ENCODE results near the gene STX11.

The STX11 gene

GRCh38 chr6:144149894-144150709 lies at the start of gene STX11:
STX11 (plus strand) TSS chr6:144150517; CDS start chr6:144186628, 36,111 bp downstream.
- H3K9me3 Mint-ChIP-seq: no peaks in the 10 kb centered on the region

DNA sequence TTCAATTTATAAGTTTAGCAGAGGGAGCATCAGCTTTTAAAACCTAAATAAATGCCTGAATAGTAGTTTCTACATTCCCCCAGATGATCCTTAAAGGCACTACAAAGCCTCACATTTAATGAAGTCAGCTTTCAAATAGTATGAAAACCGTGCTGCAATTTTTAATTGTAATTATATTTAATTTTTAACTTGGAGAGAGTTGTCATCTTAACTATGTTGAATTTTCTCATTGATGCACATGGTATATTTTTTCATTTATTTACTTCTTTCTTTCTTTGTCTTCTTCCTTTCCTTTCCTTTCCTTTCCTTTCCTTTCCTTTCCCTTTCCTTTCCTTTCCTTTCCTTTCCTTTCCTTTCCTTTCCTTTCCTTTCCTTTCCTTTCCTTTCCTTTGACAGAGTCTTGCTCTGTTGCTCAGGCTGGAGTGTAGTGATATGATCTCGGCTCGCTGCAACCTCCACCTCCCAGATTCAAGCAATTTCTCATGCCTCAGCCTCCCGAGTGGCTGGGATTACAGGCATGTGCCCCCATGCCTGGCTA lies 47.2 kb upstream of the STX11 start:
- H3K9me3 Mint-ChIP-seq: no peaks in the 10 kb centered on the region
- H3K4me1 Mint-ChIP-seq (ENCODE audit: low read depth): peaks cover 8% of the 10 kb centered on the region
- no peaks in the 10 kb centered on the region for H3K36me3 Mint-ChIP-seq (ENCODE audit: low read depth)
- no peak overlapping the region for H3K4me3 Mint-ChIP-seq
- H3K27me3 Mint-ChIP-seq (ENCODE audit: low read depth): peaks cover 5% of the 10 kb centered on the region
- H3K27ac Mint-ChIP-seq: no peak overlapping the region

More at GRCh38 chr6:144149894-144150709, at the start of gene STX11:
- Mint-ChIP-seq H3K4me1 (ENCODE audit: low read depth) (peaks cover 49% of the 10 kb centered on the region), H3K27me3 (ENCODE audit: low read depth) (no peaks in the 10 kb centered on the region), H3K27ac (peak within 1 kb of the TSS; percentile 97), H3K36me3 (ENCODE audit: low read depth) (peaks cover 20% of the 10 kb centered on the region), H3K4me3 (peak within 1 kb of the TSS; percentile 88)

- no peak overlapping the region for H3K27ac Mint-ChIP-seq
- H3K4me1 Mint-ChIP-seq (ENCODE audit: low read depth): peaks cover 11% of the 10 kb centered on the region
- peaks cover 10% of the 10 kb centered on the region for H3K27me3 Mint-ChIP-seq (ENCODE audit: low read depth)
- H3K9me3 Mint-ChIP-seq: no peaks in the 10 kb centered on the region
- no peak overlapping the region for H3K4me3 Mint-ChIP-seq
- H3K36me3 Mint-ChIP-seq (ENCODE audit: low read depth): no peaks in the 10 kb centered on the region
Observed at GRCh38 chr6:144104488-144104887, 45.8 kb upstream of the STX11 start.

DNA sequence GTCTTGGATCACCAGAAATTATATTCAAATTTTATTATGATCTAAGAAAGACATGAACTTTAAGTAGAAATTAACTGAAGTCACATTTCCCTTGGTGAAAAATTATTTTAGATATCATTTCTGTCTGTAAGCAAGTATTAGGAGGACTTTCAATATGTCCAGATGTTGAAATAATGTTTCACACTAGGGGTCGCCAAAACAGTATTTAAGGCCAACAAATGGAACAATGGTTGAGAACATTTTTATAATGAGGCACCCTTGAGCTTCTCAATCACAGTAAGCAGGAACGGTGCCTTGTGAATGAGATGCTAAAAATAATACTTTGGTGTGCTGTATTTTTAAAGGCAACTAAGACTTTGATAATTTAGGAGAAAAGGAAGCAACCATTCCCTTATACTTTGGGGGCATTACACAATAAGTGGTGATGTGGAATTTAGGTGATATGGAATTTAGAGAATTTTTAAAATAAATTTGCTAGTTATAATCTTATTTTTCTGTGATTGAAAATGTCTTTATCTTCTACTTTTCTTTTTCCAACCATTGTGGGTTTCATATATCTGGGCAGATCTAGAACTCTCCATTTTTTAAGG lies 45.3 kb upstream of the STX11 start:
- no peaks in the 10 kb centered on the region for H3K36me3 Mint-ChIP-seq (ENCODE audit: low read depth)
- H3K27ac Mint-ChIP-seq: no peak overlapping the region
- H3K27me3 Mint-ChIP-seq (ENCODE audit: low read depth): peaks cover 9% of the 10 kb centered on the region
- H3K4me3 Mint-ChIP-seq: no peak overlapping the region
- H3K4me1 Mint-ChIP-seq (ENCODE audit: low read depth): peaks cover 9% of the 10 kb centered on the region
- no peaks in the 10 kb centered on the region for H3K9me3 Mint-ChIP-seq

GRCh38 chr6:144106206-144106605 lies 44.1 kb upstream of the STX11 start:
- H3K4me3 Mint-ChIP-seq: no peak overlapping the region
- peaks cover 9% of the 10 kb centered on the region for H3K4me1 Mint-ChIP-seq (ENCODE audit: low read depth)
- no peaks in the 10 kb centered on the region for H3K9me3 Mint-ChIP-seq
- no peak overlapping the region for H3K27ac Mint-ChIP-seq
- no peaks in the 10 kb centered on the region for H3K36me3 Mint-ChIP-seq (ENCODE audit: low read depth)
- H3K27me3 Mint-ChIP-seq (ENCODE audit: low read depth): peaks cover 5% of the 10 kb centered on the region

GRCh38 chr6:144110210-144110609 lies 40.1 kb upstream of the STX11 start:
- Mint-ChIP-seq H3K4me3 (no peak overlapping the region), H3K9me3 (no peaks in the 10 kb centered on the region)

DNA sequence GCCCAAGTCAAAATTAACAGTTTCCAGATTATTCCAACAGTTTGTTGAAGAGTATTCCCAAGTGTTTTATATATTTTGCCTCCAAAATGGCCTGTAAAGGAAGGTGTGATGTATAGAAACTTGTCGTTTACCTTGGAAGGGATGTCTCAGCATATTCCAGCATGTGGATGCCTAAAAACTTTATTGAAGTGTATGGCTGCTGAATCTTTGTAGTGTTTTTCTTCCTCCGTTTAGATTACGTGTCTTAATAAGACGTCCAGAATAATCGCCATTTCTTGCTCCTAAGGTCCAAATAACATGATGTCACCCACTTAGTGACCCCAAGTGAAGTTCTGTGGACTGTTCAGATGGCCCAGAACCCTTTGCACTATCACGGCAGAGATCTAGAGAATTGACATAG lies 37.0 kb upstream of the STX11 start:
- no peak overlapping the region for H3K27ac Mint-ChIP-seq
- peaks cover 3% of the 10 kb centered on the region for H3K4me1 Mint-ChIP-seq (ENCODE audit: low read depth)
- H3K4me3 Mint-ChIP-seq: no peak overlapping the region
- H3K9me3 Mint-ChIP-seq: no peaks in the 10 kb centered on the region
- H3K27me3 Mint-ChIP-seq (ENCODE audit: low read depth): peaks cover 14% of the 10 kb centered on the region
- no peaks in the 10 kb centered on the region for H3K36me3 Mint-ChIP-seq (ENCODE audit: low read depth)

More at GRCh38 chr6:144110210-144110609, 40.1 kb upstream of the STX11 start:
- Mint-ChIP-seq H3K36me3 (ENCODE audit: low read depth) (no peaks in the 10 kb centered on the region), H3K27ac (no peak overlapping the region), H3K4me1 (ENCODE audit: low read depth) (peaks cover 7% of the 10 kb centered on the region), H3K27me3 (ENCODE audit: low read depth) (peaks cover 9% of the 10 kb centered on the region)

DNA sequence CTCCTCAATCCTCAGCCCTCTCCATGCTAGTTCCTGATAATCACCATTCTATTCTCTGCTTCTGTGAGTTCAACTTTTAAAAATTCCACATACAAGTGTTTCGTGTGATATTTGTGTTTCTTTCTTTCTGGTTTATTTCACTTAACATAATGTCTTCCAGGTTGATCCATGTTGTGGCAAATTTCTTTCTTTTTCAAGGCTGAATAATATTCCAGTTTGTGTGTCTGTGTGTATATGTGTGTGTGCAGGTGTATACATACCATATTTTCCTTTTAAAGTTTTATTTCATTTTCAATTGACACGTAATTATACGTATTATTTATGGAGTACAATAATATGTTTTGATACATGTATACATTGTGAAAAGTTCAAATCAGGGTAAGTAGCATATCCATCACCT lies 35.1 kb upstream of the STX11 start:
- Mint-ChIP-seq H3K27me3 (ENCODE audit: low read depth) (peaks cover 9% of the 10 kb centered on the region), H3K9me3 (no peaks in the 10 kb centered on the region), H3K4me3 (no peak overlapping the region), H3K27ac (no peak overlapping the region), H3K36me3 (ENCODE audit: low read depth) (no peaks in the 10 kb centered on the region), H3K4me1 (ENCODE audit: low read depth) (no peaks in the 10 kb centered on the region)

- H3K27me3 Mint-ChIP-seq (ENCODE audit: low read depth): peaks cover 6% of the 10 kb centered on the region
Observed at GRCh38 chr6:144119376-144119775, 30.9 kb upstream of the STX11 start.

GRCh38 chr6:144122861-144123260 lies 27.5 kb upstream of the STX11 start:
- no peaks in the 10 kb centered on the region for H3K36me3 Mint-ChIP-seq (ENCODE audit: low read depth)
- H3K4me1 Mint-ChIP-seq (ENCODE audit: low read depth): no peaks in the 10 kb centered on the region
- no peaks in the 10 kb centered on the region for H3K9me3 Mint-ChIP-seq
- H3K4me3 Mint-ChIP-seq: no peak overlapping the region
- no peaks in the 10 kb centered on the region for H3K27me3 Mint-ChIP-seq (ENCODE audit: low read depth)
- no peak overlapping the region for H3K27ac Mint-ChIP-seq

More at GRCh38 chr6:144119376-144119775, 30.9 kb upstream of the STX11 start:
- Mint-ChIP-seq H3K4me1 (ENCODE audit: low read depth) (no peaks in the 10 kb centered on the region), H3K4me3 (no peak overlapping the region), H3K36me3 (ENCODE audit: low read depth) (no peaks in the 10 kb centered on the region), H3K27ac (no peak overlapping the region), H3K9me3 (no peaks in the 10 kb centered on the region)

DNA sequence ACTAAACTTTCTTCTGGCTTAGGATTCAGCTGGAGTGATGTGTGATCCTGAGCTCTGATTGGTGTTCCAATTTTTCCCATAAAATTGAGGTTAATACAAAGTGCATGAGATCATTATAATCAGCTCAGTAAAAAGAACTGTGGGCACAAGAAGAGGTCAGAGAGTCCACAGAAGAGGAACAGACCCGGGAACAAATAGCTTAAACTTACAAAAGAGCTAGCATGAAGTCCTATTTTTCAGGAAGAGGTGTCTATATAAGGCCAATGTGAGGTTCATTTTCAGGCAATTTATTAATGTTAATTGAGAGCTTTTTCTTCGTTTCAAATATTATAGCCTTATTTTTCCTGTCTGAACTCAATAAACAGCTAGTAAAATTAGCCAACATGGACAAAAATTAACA lies 26.9 kb upstream of the STX11 start:
- Mint-ChIP-seq H3K4me3 (no peak overlapping the region), H3K27ac (no peak overlapping the region), H3K36me3 (ENCODE audit: low read depth) (no peaks in the 10 kb centered on the region), H3K4me1 (ENCODE audit: low read depth) (no peaks in the 10 kb centered on the region), H3K9me3 (no peaks in the 10 kb centered on the region), H3K27me3 (ENCODE audit: low read depth) (no peaks in the 10 kb centered on the region)

DNA sequence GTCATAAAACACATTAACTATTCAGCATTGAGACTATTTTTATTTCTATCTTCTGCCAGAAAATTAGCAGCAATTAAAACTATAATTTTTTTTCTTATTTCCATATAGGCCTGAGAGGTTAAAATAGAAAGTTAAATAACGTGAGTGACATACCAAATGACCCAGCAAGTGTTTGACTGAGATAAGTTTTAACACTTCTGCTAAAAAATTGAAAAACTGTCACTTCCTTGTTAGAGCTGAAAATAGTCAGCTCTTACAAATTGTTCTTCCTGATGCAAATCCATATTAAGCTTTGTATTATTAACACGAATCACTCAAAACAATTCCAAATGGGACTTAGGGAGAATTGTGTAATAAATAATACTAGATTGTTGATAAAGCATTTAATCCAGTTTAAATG lies 26.5 kb upstream of the STX11 start:
- H3K4me3 Mint-ChIP-seq: no peak overlapping the region
- no peak overlapping the region for H3K27ac Mint-ChIP-seq
- no peaks in the 10 kb centered on the region for H3K4me1 Mint-ChIP-seq (ENCODE audit: low read depth)
- no peaks in the 10 kb centered on the region for H3K9me3 Mint-ChIP-seq
- no peaks in the 10 kb centered on the region for H3K27me3 Mint-ChIP-seq (ENCODE audit: low read depth)
- H3K36me3 Mint-ChIP-seq (ENCODE audit: low read depth): no peaks in the 10 kb centered on the region

GRCh38 chr6:144127097-144127496 lies 23.2 kb upstream of the STX11 start:
- Mint-ChIP-seq H3K9me3 (no peaks in the 10 kb centered on the region), H3K4me3 (no peak overlapping the region), H3K4me1 (ENCODE audit: low read depth) (peaks cover 8% of the 10 kb centered on the region), H3K36me3 (ENCODE audit: low read depth) (no peaks in the 10 kb centered on the region), H3K27ac (no peak overlapping the region), H3K27me3 (ENCODE audit: low read depth) (no peaks in the 10 kb centered on the region)

- H3K27me3 Mint-ChIP-seq (ENCODE audit: low read depth): peaks cover 3% of the 10 kb centered on the region
- H3K4me1 Mint-ChIP-seq (ENCODE audit: low read depth): peaks cover 8% of the 10 kb centered on the region
- no peak overlapping the region for H3K27ac Mint-ChIP-seq
- H3K36me3 Mint-ChIP-seq (ENCODE audit: low read depth): no peaks in the 10 kb centered on the region
- H3K9me3 Mint-ChIP-seq: no peaks in the 10 kb centered on the region
- H3K4me3 Mint-ChIP-seq: no peak overlapping the region
Observed at GRCh38 chr6:144129469-144129868, 20.8 kb upstream of the STX11 start.

- Mint-ChIP-seq H3K27ac (no peak overlapping the region), H3K9me3 (no peaks in the 10 kb centered on the region), H3K4me1 (ENCODE audit: low read depth) (peaks cover 8% of the 10 kb centered on the region), H3K27me3 (ENCODE audit: low read depth) (peaks cover 5% of the 10 kb centered on the region), H3K4me3 (no peak overlapping the region), H3K36me3 (ENCODE audit: low read depth) (no peaks in the 10 kb centered on the region)
Observed at GRCh38 chr6:144131248-144131709, 19.0 kb upstream of the STX11 start.
